MCF 10A (cell line): Measurements from ENCODE around the gene SNX24. TPM values are rescaled to one million over a fixed set of nuclear protein-coding genes. Genes with fewer than 3 reads are reported as not detected.

Experiments used
- BruUV-seq: library from RNA; stranded (reverse); fragments of 400-500 nt; replicated peaks from 2 replicates; lab custom pipeline; 2021; lab: Mats Ljungman, UMichigan
- CTCF ChIA-PET: fragments of 300-600 bp; sonication (Branson Sonifier 250); formaldehyde crosslinking; extraction: SDS; loops from one replicate; lab custom pipeline; 2021; ENCODE audit warnings: antibody characterized with exemption, inconsistent platforms; lab: Yijun Ruan, JAX
- POLR2A ChIA-PET: fragments of 300-600, 350-650 bp; sonication (Branson Sonifier 250); formaldehyde crosslinking; extraction: SDS; loops from one replicate; lab custom pipeline; 2020; ENCODE audit warnings: antibody characterized with exemption, inconsistent platforms; lab: Yijun Ruan, JAX
- DNase-seq: peaks from one replicate; pipeline ENCODE4 v3.0.0-alpha.2; 2018; ENCODE audit not compliant: unreplicated experiment
- H3K27ac Mint-ChIP-seq: one replicate; pipeline ENCODE4 v1.8.0; 2022; ENCODE audit warnings: mild to moderate bottlenecking, low read depth, mixed read lengths; ENCODE audit not compliant: unreplicated experiment
- H3K27me3 Mint-ChIP-seq: one replicate; pipeline ENCODE4 v1.8.0; 2022; ENCODE audit warnings: mixed read lengths; ENCODE audit not compliant: insufficient read depth, unreplicated experiment
- H3K36me3 Mint-ChIP-seq: one replicate; pipeline ENCODE4 v1.8.0; 2022; ENCODE audit warnings: mild to moderate bottlenecking, moderate library complexity, mixed read lengths; ENCODE audit not compliant: insufficient read depth, unreplicated experiment
- H3K4me1 Mint-ChIP-seq: one replicate; pipeline ENCODE4 v1.8.0; 2022; ENCODE audit warnings: mixed read lengths; ENCODE audit not compliant: insufficient read depth, unreplicated experiment
- H3K4me3 Mint-ChIP-seq: one replicate; pipeline ENCODE4 v1.8.0; 2022; ENCODE audit warnings: mild to moderate bottlenecking, moderate library complexity, mixed read lengths; ENCODE audit not compliant: unreplicated experiment
- H3K9me3 Mint-ChIP-seq: one replicate; pipeline ENCODE4 v1.8.0; 2022; ENCODE audit warnings: mixed read lengths; ENCODE audit not compliant: unreplicated experiment
- CTCF ChIP-seq: fragments of 200-600 bp; IDR thresholded peaks from one replicate; pipeline ENCODE4 v1.8.0; 2022; ENCODE audit warnings: antibody characterized with exemption, mild to moderate bottlenecking; ENCODE audit not compliant: unreplicated experiment
- intact Hi-C: fragments of 100-400 bp; cut with micrococcal nuclease; formaldehyde crosslinking; loops from 2 replicates; pipeline ENCODE4 v1.14.1; 2022
- total RNA-seq: library from RNA; stranded (reverse); gene quantifications from 2 replicates; pipeline ENCODE4 v1.2.3, GENCODE V29; 2022

Gene SNX24
- total RNA-seq, 1 experiment from 2014 or later = 97.0 TPM

- Mint-ChIP-seq H3K9me3 (no peaks in the 10 kb centered on the region), H3K4me3 (no peak overlapping the region), H3K4me1 (no peaks in the 10 kb centered on the region), H3K27ac (no peak overlapping the region), H3K36me3 (peaks cover 10% of the 10 kb centered on the region), H3K27me3 (no peaks in the 10 kb centered on the region)
- CTCF ChIA-PET = interaction anchor here (0.9 kb wide), 1 partner anchor 83 kb away, joined by 3 read pairs; no protein-coding TSS in a partner anchor
- intact Hi-C loops = no loop called here
- BruUV-seq = no TSS peak
- POLR2A ChIA-PET = no interaction called here
- no peak for TF ChIP-seq CTCF
- DNase-seq = no peak
These were observed 166.9 kb downstream of the SNX24 start for GRCh38 chr5:123012321-123012720.

GRCh38 chr5:123014689-123015088 lies 169.3 kb downstream of the SNX24 start:
- POLR2A ChIA-PET = interaction anchor here (1.2 to 1.4 kb wide), 2 partner anchors 9 to 22 kb away, joined by 3 to 5 read pairs; no protein-coding TSS in a partner anchor
- Mint-ChIP-seq H3K4me1 (no peaks in the 10 kb centered on the region), H3K36me3 (peaks cover 1% of the 10 kb centered on the region), H3K27ac (no peak overlapping the region), H3K4me3 (no peak overlapping the region), H3K27me3 (no peaks in the 10 kb centered on the region), H3K9me3 (no peaks in the 10 kb centered on the region)
- CTCF ChIA-PET = no interaction called here
- TF ChIP-seq CTCF = no peak
- BruUV-seq = no TSS peak
- DNase-seq = no peak
- intact Hi-C loops = no loop called here

- TF ChIP-seq CTCF = no peak
- POLR2A ChIA-PET = interaction anchor here (1.0 kb wide), 1 partner anchor 9 kb away, joined by 3 read pairs; no protein-coding TSS in a partner anchor
- H3K4me1 Mint-ChIP-seq = peaks cover 2% of the 10 kb centered on the region
- no peaks in the 10 kb centered on the region for H3K9me3 Mint-ChIP-seq
- CTCF ChIA-PET = interaction anchor here (0.6 to 1.0 kb wide), 2 partner anchors 167 to 219 kb away, joined by 3 read pairs; no protein-coding TSS in a partner anchor
- H3K27ac Mint-ChIP-seq = no peak overlapping the region
- intact Hi-C loops = no loop called here
- H3K27me3 Mint-ChIP-seq = no peaks in the 10 kb centered on the region
- H3K4me3 Mint-ChIP-seq = no peak overlapping the region
- DNase-seq = no peak
- H3K36me3 Mint-ChIP-seq = peaks cover 55% of the 10 kb centered on the region
- no TSS peak for BruUV-seq
These were observed 182.8 kb downstream of the SNX24 start for GRCh38 chr5:123028222-123028621.

- Mint-ChIP-seq H3K27ac (no peak overlapping the region), H3K4me1 (peaks cover 30% of the 10 kb centered on the region), H3K27me3 (no peaks in the 10 kb centered on the region), H3K9me3 (no peaks in the 10 kb centered on the region), H3K4me3 (no peak overlapping the region), H3K36me3 (peaks cover 26% of the 10 kb centered on the region)
- peak; percentile 59 for DNase-seq
- intact Hi-C loops = no loop called here
- ChIA-PET POLR2A (interaction anchor here (1.8 kb wide), 1 partner anchor 57 kb away, joined by 4 read pairs; no protein-coding TSS in a partner anchor), CTCF (interaction anchor here (0.6 to 2.8 kb wide), 3 partner anchors 37 to 335 kb away, joined by 3 to 8 read pairs (median 3); no protein-coding TSS in a partner anchor)
- BruUV-seq = no TSS peak
- no peak for TF ChIP-seq CTCF
These were observed 187.8 kb downstream of the SNX24 start for GRCh38 chr5:123033157-123033671.
